ENCODE measurements around the gene JAZF1.

DNA sequence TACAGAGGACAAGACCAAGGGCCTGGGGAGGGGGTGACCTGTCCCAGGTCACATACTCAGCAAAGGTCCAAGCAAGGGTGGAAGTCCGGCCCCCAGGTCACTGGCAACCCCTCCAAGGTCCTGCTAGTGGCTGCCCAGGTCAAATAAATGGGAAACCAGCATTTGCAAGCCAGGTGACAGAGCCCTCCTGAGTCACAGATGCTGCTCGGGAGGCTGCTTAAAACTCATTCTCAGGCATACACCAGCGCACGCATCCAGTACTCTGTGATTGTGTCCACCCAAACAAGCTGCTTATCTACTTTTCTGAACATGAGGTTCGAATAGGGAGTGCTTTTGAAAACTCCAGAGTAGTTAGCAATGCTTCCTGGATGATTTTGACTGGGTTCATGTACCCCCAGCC lies 310.0 kb downstream of the JAZF1 start:
- TF ChIP-seq, protein P1, sequence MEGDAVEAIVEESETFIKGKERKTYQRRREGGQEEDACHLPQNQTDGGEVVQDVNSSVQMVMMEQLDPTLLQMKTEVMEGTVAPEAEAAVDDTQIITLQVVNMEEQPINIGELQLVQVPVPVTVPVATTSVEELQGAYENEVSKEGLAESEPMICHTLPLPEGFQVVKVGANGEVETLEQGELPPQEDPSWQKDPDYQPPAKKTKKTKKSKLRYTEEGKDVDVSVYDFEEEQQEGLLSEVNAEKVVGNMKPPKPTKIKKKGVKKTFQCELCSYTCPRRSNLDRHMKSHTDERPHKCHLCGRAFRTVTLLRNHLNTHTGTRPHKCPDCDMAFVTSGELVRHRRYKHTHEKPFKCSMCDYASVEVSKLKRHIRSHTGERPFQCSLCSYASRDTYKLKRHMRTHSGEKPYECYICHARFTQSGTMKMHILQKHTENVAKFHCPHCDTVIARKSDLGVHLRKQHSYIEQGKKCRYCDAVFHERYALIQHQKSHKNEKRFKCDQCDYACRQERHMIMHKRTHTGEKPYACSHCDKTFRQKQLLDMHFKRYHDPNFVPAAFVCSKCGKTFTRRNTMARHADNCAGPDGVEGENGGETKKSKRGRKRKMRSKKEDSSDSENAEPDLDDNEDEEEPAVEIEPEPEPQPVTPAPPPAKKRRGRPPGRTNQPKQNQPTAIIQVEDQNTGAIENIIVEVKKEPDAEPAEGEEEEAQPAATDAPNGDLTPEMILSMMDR (IDR thresholded peaks at IDR 0.05): no peak
- TF ChIP-seq POLR2AphosphoS5 (IDR thresholded peaks at IDR 0.05): no peak
- no peak for TF ChIP-seq POLR2A (IDR thresholded peaks at IDR 0.05)

Measured in breast epithelium (tissue), 3 donors.